T-helper 1 cell (primary cell): ENCODE data around the gene KRT12.
"Not testable (repeated sequence)": the region's sequence is repeated elsewhere in the genome, so short reads cannot be mapped to it uniquely, and the experiment has no call there.

Source experiments
- DNase-seq, 5 donors: peaks; one replicate each; pipeline ENCODE4 v3.0.0-alpha.2; 2012 to 2020

Gene KRT12

DNA sequence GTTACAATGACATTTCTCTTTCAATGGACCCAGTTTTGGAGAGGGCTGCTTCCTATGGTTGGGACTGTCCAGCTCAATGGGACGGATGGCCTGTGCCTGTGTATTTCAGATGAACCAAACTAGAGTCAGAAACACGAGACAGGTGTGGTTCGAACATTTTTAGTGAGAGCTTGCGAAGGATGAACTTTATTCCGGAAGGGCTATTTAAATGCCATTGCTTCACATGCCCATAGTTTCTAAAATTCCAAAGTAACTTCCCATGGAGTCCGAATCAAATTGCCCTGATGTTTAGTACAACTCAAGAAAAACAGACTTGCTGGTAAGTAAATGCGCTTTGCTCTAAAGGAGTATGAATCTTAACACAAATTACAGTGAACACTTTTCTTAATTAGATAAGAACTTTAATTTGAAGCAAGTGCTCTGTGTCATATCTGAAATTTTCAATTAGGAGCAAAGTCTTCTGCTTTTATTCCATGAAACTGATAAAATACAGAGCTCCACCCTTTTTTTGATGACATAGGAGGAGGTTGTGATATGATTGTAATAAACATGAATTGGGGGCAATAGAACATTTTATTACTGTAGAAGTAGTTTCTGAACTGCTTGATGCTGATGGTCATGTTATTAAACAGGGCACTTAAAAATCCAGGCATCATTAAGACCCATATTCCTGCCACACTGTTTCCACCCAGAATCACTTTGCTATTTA lies 16.8 kb upstream of the KRT12 start:
- no peak for DNase-seq

- DNase-seq: no peak
Measured at GRCh38 chr17:40883031-40883430, 16.0 kb upstream of the KRT12 start.

DNA sequence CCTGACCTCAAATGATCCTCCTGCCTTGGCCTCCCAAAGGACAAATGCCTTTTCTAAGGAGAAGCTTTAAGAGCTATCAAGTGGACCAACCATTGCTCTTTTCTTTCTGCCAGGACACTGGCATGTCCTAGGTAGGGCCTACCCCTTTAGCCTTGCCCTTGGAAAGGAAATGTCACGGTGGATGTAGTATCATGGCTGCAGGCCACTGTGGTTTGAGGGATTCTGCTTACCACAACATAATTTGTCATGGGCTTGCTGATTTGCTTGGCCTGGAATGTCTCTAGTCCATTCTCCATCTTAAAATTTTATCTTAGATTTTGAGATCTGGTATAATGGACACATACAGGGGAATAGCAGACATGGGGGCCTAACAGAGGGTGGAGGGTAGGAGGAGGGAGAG lies 12.0 kb upstream of the KRT12 start:
- no peak for DNase-seq

- DNase-seq: no peak
Measured at GRCh38 chr17:40878044-40878443, 11.0 kb upstream of the KRT12 start.

GRCh38 chr17:40873801-40874200 lies 6.8 kb upstream of the KRT12 start:
- DNase-seq: no peak

DNA sequence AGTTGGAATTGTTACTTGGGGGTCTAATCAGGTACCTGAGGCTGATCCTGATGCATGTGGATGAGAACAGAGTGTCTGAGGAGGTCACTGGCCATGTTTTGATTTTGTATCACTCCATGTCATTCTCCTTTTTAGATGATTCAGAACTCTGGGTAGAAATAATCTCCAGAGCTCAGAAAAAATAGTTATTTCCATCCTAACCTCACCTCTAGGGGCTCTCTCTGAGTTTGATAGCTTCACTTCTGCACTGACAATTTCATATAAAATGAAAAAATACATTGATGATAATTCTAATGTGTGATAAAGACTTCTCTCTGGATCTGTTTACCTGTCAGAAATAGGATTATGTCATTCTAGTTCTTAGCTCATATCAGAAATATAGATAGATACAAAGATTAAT lies 6.2 kb upstream of the KRT12 start:
- no peak for DNase-seq

- no peak for DNase-seq
Measured at GRCh38 chr17:40872416-40872815, 5.4 kb upstream of the KRT12 start.

DNA sequence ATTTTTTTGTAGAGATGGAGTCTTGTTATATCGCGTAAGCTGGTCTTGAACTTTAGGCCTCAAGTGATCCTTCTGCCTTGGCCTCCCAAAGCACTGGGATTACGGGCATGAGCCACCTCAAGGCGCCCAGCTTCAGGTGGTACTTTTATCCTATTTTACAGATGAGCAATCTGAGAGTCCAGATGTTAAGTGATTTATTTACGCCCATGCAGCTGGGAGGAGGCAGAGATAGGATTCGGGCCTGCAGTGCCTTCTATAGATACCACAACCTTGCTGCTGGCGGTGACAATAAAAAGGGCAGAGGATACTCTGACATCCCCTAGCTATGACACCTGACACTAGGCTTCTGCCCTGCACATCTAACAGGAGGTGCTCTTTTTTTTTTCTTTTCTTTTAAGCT lies 4.3 kb upstream of the KRT12 start:
- no peak for DNase-seq

DNA sequence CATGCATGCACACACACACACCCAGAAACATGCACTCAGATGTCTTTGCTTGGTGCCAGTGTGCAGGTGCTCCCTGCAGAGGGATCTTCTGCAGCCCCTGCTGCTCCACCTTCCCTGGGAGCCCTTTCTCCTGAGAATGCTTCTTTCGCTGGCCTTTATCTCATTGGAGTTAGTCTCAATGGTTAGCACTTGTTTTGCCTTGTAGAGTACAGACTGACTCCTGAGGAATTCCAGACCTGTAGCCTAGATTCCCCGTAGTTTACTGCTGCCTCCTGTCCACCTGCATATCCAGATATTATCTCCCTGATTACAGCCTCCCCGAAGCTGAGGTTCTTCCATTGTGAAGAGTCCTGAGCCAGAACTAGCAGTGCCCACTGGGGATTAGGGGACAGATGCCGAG lies 3.1 kb upstream of the KRT12 start:
- DNase-seq: no peak

DNA sequence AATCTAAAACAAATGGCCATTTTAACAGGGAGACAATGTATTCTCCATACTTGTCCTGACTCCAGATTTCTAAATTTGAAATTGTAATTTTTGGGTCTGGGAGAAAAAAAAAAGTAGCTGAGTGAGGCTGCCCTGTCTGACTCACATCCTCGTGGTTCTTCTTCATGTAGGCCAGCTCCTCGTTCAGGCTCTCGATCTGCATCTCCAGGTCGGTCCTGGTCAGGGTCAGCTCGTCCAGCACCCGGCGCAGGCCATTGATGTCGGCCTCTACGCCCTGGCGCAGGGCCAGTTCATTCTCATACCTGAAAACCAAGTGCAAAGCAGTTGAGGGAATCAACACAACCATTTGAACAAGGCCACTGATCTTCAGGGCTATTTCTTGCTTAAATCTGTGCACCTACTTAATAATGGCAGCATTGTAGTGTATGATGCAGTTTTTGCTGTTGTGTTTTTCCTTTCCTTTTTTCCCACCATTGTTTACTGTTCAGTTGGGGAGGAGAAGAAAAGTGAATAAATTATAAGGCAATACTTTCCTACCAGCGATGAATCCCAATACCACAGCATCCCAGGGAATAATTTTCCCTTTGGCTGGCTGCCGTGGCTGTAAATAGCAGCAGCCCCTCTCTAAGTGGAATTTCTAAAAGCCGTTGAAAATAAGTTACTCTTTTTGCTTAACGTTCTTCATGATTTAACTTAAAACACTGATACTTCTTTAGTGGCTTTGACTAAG lies 2.2 kb downstream of the KRT12 start:
- DNase-seq: no peak

GRCh38 chr17:40862985-40863733 lies 3.9 kb downstream of the KRT12 start:
- no peak for DNase-seq

- no peak for DNase-seq
Measured at GRCh38 chr17:40859536-40859935, 7.5 kb downstream of the KRT12 start.

GRCh38 chr17:40858667-40859066 lies 8.4 kb downstream of the KRT12 start:
- not testable (repeated sequence) for DNase-seq

- no peak for DNase-seq
Measured at GRCh38 chr17:40857535-40857934, 9.5 kb downstream of the KRT12 start.

DNA sequence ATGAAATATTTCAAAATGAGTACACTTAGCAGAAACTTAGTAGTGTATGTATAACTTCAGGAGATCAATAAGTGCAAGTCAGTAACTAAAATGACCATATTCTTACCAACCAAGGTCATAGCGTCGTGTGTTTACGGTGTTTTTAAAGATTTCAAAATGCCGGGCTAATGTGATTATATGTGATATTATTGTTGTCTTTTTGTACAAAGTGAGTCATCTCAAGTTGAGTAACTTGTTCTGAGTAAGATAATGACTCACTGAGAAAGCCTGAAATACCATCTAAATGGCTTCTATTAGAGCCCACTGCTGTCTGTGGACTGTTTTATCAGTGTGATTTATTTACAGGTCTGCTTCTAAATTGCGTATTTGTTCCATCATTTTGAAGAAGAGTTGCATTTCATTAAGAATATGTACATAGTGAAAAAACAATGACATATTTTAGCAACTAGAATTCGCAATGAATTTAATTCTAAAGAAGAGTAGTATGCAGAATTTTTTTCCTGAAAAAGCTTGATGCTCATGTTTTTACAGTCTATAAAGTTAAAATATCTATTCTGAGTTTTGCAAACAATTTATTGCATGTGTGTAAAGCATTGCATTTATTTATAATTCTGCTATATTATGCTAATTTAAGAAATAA lies 12.7 kb downstream of the KRT12 start:
- no peak for DNase-seq

GRCh38 chr17:40852364-40852763 lies 14.7 kb downstream of the KRT12 start:
- no peak for DNase-seq

GRCh38 chr17:40850293-40850972 lies 16.6 kb downstream of the KRT12 start:
- no peak for DNase-seq

DNA sequence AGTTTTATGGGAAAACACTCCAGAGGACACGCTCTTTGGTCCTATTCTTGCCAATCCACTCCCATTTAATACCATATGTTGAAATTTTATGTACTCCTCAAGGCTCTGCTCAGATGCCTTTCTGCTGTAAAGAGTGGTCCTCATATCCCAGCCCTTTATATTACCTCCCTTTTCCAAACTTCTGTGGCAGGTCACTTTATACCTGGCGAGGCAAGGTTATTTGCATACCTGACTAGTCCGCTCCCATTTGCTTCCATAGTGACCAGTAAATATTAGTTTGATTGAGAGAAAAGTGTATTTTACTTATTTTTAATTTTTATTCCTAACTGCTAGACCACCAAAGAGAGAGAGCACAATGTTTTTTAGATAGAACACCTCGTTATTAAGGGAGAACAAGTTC lies 17.3 kb downstream of the KRT12 start:
- no peak for DNase-seq

DNA sequence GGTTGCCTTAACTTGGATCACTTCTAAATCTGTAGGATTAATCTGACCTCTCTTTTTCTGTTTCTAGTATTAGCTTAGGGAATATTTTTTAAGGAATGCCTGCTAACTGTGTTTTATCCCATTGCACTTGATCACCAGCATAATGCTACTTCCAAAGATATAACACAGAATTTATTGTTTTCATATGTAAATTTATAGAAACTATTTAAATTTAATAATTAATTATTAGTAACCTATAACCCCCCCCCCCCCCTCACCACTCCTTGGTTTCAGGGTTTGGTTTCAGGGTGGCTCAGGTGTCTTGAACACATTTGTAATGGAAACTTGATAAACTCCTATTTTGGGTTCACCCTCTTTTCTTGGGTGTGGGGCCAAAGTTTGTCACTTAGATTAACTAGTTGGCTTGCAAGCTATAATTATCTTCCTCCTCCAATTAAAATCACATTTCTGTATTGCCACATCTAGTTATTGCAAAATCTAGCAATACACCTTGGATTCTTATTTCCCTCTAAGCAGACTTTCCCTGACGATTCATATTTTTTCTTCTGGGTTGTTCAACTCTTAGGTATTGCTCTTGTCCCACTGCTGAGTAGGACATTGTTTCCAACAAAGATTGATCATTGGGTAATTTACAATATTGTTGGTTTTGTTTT lies 18.3 kb downstream of the KRT12 start:
- no peak for DNase-seq

- DNase-seq: no peak
Measured at GRCh38 chr17:40846515-40847144, 20.4 kb downstream of the KRT12 start.

- DNase-seq: no peak
Measured at GRCh38 chr17:40844671-40845107, 22.3 kb downstream of the KRT12 start.

DNA sequence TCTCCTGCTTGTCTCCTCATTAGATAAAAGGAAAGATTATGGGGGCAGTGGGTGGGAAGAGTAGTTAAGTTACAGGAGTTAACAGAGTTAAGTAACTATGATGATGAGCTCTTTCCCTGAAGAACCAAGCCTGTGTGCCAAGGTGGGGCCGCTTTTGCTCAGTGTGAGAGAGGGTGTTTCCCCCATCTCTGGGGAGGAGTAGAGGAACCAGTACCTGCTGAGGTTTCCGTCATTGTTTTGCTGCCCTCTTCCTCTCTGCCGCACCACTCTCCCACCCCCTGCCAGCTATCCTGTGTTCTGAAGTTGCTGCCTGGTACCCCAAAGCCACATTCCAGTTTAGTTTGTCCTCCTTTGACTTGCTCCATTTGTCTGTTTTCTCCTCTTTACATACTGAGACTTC lies 23.8 kb downstream of the KRT12 start:
- DNase-seq: no peak
